KOPT-K1 (cell line): ENCODE results near the gene WNK2.

Source experiments
- H3K27ac ChIP-seq: fragments of 200-600 bp; sonication (generic); 2 replicates; pipeline ENCODE4 v1.5.1; 2016; ENCODE audit warnings: antibody characterized with exemption, mild to moderate bottlenecking, low read depth, low read length; ENCODE audit not compliant: poor library complexity, severe bottlenecking
- H3K36me3 ChIP-seq: fragments of 200-600 bp; sonication (generic); 2 replicates; pipeline ENCODE4 v1.5.1; 2017; ENCODE audit warnings: antibody characterized with exemption, mild to moderate bottlenecking, low read length, moderate library complexity; ENCODE audit not compliant: insufficient read depth
- H3K9me3 ChIP-seq: fragments of 200-600 bp; sonication (generic); 2 replicates; pipeline ENCODE4 v1.5.1; 2017; ENCODE audit warnings: antibody characterized with exemption, low read length, mild to moderate bottlenecking; ENCODE audit not compliant: insufficient read depth, poor library complexity, severe bottlenecking

The WNK2 gene

GRCh38 chr9:93187047-93187446, 3.1 kb downstream of the WNK2 start:
- Histone ChIP-seq H3K36me3 (no peaks in the 10 kb centered on the region), H3K27ac (no peak overlapping the region), H3K9me3 (no peaks in the 10 kb centered on the region)

GRCh38 chr9:93187574-93187973, 3.6 kb downstream of the WNK2 start:
- no peak overlapping the region for H3K27ac ChIP-seq
- no peaks in the 10 kb centered on the region for H3K36me3 ChIP-seq
- H3K9me3 ChIP-seq: no peaks in the 10 kb centered on the region

GRCh38 chr9:93188426-93189368, 4.8 kb downstream of the WNK2 start:
- Histone ChIP-seq H3K36me3 (no peaks in the 10 kb centered on the region), H3K9me3 (no peaks in the 10 kb centered on the region), H3K27ac (no peak overlapping the region)

- no peaks in the 10 kb centered on the region for H3K36me3 ChIP-seq
- no peak overlapping the region for H3K27ac ChIP-seq
- no peaks in the 10 kb centered on the region for H3K9me3 ChIP-seq
Observed at GRCh38 chr9:93189369-93190132, 5.6 kb downstream of the WNK2 start.

GRCh38 chr9:93190133-93190525, 6.2 kb downstream of the WNK2 start:
- no peaks in the 10 kb centered on the region for H3K36me3 ChIP-seq
- no peaks in the 10 kb centered on the region for H3K9me3 ChIP-seq
- H3K27ac ChIP-seq: no peak overlapping the region

- H3K9me3 ChIP-seq: no peaks in the 10 kb centered on the region
- no peak overlapping the region for H3K27ac ChIP-seq
- no peaks in the 10 kb centered on the region for H3K36me3 ChIP-seq
Observed at GRCh38 chr9:93190656-93191353, 6.9 kb downstream of the WNK2 start.

GRCh38 chr9:93191354-93191660, 7.4 kb downstream of the WNK2 start:
- Histone ChIP-seq H3K36me3 (no peaks in the 10 kb centered on the region), H3K9me3 (no peaks in the 10 kb centered on the region), H3K27ac (no peak overlapping the region)

- Histone ChIP-seq H3K27ac (no peak overlapping the region), H3K9me3 (no peaks in the 10 kb centered on the region), H3K36me3 (no peaks in the 10 kb centered on the region)
Observed at GRCh38 chr9:93192721-93193387, 8.9 kb downstream of the WNK2 start.

- Histone ChIP-seq H3K27ac (no peak overlapping the region), H3K9me3 (no peaks in the 10 kb centered on the region), H3K36me3 (no peaks in the 10 kb centered on the region)
Observed at GRCh38 chr9:93193388-93194220, 9.7 kb downstream of the WNK2 start.

- H3K36me3 ChIP-seq: no peaks in the 10 kb centered on the region
- H3K9me3 ChIP-seq: no peaks in the 10 kb centered on the region
- H3K27ac ChIP-seq: no peak overlapping the region
Observed at GRCh38 chr9:93194221-93194625, 10.3 kb downstream of the WNK2 start.

GRCh38 chr9:93194641-93195040, 10.7 kb downstream of the WNK2 start:
- Histone ChIP-seq H3K36me3 (no peaks in the 10 kb centered on the region), H3K9me3 (no peaks in the 10 kb centered on the region), H3K27ac (no peak overlapping the region)

GRCh38 chr9:93196096-93197055, 12.4 kb downstream of the WNK2 start:
- H3K27ac ChIP-seq: no peak overlapping the region
- no peaks in the 10 kb centered on the region for H3K9me3 ChIP-seq
- no peaks in the 10 kb centered on the region for H3K36me3 ChIP-seq

- Histone ChIP-seq H3K36me3 (no peaks in the 10 kb centered on the region), H3K27ac (no peak overlapping the region), H3K9me3 (no peaks in the 10 kb centered on the region)
Observed at GRCh38 chr9:93197670-93198069, 13.7 kb downstream of the WNK2 start.
